Choroid plexus epithelial cell (primary cell): ENCODE results near the gene SMOC2.

Experiments used
- DNase-seq: peaks from one replicate; pipeline ENCODE4 v3.0.0-alpha.2; 2010; ENCODE audit warnings: low read depth
- H3K4me3 ChIP-seq: 2 replicates; pipeline ENCODE4 v1.5.1; 2011; ENCODE audit warnings: low read depth, mild to moderate bottlenecking, control low read depth, low read length, moderate library complexity
- TF ChIP-seq, protein P1 (sequence below): conservative IDR thresholded peaks from 2 replicates; pipeline ENCODE4 v1.5.1; 2011; ENCODE audit warnings: low read depth, mild to moderate bottlenecking, control low read depth, inconsistent platforms, low read length, moderate library complexity

The SMOC2 gene

DNA sequence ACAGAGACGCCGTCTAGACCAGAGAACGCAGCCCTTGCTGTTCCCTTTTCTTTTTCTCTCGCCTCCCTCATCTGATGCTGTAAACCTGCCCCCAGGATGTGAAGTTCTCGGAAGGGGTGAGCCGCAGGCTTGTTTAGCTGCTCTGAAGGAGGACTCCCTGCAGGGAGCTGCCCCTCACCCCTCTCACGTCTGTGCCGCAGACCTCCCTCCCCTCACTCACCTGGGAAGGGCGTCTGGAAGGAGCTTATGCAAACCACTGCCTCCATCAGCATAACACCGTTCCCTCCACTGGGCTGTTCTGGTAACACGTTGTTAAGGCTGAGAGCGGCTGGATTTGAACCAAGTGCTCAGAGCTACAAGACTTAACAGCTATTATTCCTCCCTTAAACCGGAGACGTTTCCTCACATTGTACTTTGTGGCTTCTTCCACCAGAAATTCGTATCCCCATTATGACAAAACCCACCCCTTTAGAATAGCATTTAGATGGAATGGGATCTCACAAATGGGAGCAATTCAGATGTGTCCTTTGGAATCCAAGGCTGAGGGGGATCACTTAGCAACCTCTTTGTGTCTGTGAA lies 99.8 kb downstream of the SMOC2 start:
- H3K4me3 ChIP-seq: no peak overlapping the region
- TF ChIP-seq, protein P1, sequence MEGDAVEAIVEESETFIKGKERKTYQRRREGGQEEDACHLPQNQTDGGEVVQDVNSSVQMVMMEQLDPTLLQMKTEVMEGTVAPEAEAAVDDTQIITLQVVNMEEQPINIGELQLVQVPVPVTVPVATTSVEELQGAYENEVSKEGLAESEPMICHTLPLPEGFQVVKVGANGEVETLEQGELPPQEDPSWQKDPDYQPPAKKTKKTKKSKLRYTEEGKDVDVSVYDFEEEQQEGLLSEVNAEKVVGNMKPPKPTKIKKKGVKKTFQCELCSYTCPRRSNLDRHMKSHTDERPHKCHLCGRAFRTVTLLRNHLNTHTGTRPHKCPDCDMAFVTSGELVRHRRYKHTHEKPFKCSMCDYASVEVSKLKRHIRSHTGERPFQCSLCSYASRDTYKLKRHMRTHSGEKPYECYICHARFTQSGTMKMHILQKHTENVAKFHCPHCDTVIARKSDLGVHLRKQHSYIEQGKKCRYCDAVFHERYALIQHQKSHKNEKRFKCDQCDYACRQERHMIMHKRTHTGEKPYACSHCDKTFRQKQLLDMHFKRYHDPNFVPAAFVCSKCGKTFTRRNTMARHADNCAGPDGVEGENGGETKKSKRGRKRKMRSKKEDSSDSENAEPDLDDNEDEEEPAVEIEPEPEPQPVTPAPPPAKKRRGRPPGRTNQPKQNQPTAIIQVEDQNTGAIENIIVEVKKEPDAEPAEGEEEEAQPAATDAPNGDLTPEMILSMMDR: no peak
- no peak for DNase-seq

- H3K4me3 ChIP-seq: no peak overlapping the region
- DNase-seq: no peak
- TF ChIP-seq, protein P1: no peak
Observed at GRCh38 chr6:168541307-168541706, 100.3 kb downstream of the SMOC2 start.

- DNase-seq: no peak
- no peak overlapping the region for H3K4me3 ChIP-seq
- TF ChIP-seq, protein P1: no peak
Observed at GRCh38 chr6:168542301-168542700, 101.3 kb downstream of the SMOC2 start.

GRCh38 chr6:168545428-168545827 lies 104.4 kb downstream of the SMOC2 start:
- TF ChIP-seq, protein P1: no peak
- no peak for DNase-seq

DNA sequence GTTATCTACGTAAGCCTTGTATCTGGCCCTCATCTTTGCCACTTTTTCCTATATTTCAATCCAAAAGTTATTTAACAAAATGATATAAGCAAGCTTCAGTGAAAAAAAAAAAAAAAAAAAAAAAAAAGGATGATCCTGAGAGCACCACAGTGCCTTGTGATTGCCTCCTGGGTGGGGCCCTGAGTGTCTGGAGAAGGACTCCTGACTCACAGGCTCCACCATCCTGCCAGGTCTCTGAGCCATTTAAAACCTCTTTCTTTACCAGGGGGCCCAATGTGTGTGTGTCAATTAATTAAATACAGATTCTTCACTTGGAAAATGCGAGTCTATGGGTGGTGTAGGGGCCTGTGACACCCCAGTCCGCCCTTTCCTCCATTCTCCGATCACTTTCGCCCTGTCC lies 105.2 kb downstream of the SMOC2 start:
- no peak for DNase-seq
- TF ChIP-seq, protein P1: no peak
- H3K4me3 ChIP-seq: no peak overlapping the region

More at GRCh38 chr6:168545428-168545827, 104.4 kb downstream of the SMOC2 start:
- H3K4me3 ChIP-seq: no peak overlapping the region

DNA sequence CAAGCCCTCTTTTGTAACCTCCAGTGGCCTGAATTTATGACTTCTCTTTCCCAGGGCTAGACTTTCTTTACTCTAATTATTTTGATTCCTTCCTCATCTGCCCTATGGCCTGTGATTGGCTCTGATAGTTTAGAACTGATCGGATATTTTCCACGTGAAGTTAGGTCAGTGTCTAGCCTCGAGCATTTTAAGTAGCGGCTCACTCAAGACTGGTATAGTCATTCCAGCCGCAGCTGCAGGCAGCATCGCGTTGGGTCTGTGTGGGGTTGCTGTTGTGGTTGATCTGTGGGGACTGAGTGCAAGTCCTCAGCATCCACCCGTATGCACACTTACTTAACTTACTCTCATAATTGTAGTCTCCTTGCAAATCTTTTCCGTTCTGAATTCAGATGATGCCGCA lies 105.7 kb downstream of the SMOC2 start:
- no peak overlapping the region for H3K4me3 ChIP-seq

GRCh38 chr6:168550326-168550725 lies 109.3 kb downstream of the SMOC2 start:
- no peak for DNase-seq
- no peak overlapping the region for H3K4me3 ChIP-seq
- TF ChIP-seq, protein P1: no peak

More for the DNA sequence above, 105.7 kb downstream of the SMOC2 start:
- DNase-seq: no peak
- TF ChIP-seq, protein P1: no peak
